ENCODE data around the gene CEP68. TPM values are rescaled to one million over a fixed set of nuclear protein-coding genes. Genes with fewer than 3 reads are reported as not detected.

Gene CEP68
- total RNA-seq, 1 donor from 2014 or later = 12.6 TPM

Other genes with a start within 250 kb of the CEP68 start
- 9.7 TPM for gene SLC1A4, start 67.0 kb upstream of the CEP68 start, total RNA-seq
- gene RAB1A, start 73.7 kb downstream of the CEP68 start, total RNA-seq = 145 TPM
- gene ACTR2, start 171.4 kb downstream of the CEP68 start, total RNA-seq = 279 TPM

Data from lower lobe of right lung (tissue), 1 donor.